ENCODE results near the gene TMEM53.

The TMEM53 gene

GRCh38 chr1:44637702-44638411 lies 36.4 kb downstream of the TMEM53 start:
- TF ChIP-seq ZFX (IDR thresholded peaks at IDR 0.05) (no peak), CTCF (conservative IDR thresholded peaks at IDR 0.05) (no peak)
- H3K27ac ChIP-seq, result no peak overlapping the region

GRCh38 chr1:44636688-44637598 lies 37.3 kb downstream of the TMEM53 start:
- TF ChIP-seq ZFX (IDR thresholded peaks at IDR 0.05) (no peak), CTCF (conservative IDR thresholded peaks at IDR 0.05) (no peak)
- H3K27ac ChIP-seq, result no peak overlapping the region

- no peak overlapping the region for H3K27ac ChIP-seq
Observed at GRCh38 chr1:44636083-44636687, 38.1 kb downstream of the TMEM53 start.

GRCh38 chr1:44635439-44635838 lies 38.8 kb downstream of the TMEM53 start:
- no peak overlapping the region for H3K27ac ChIP-seq
- TF ChIP-seq ZFX (IDR thresholded peaks at IDR 0.05), result no peak
- TF ChIP-seq CTCF (conservative IDR thresholded peaks at IDR 0.05), result no peak

More at GRCh38 chr1:44636083-44636687, 38.1 kb downstream of the TMEM53 start:
- no peak for TF ChIP-seq ZFX (IDR thresholded peaks at IDR 0.05)
- TF ChIP-seq CTCF (conservative IDR thresholded peaks at IDR 0.05), result no peak

GRCh38 chr1:44634606-44635189 lies 39.6 kb downstream of the TMEM53 start:
- no peak for TF ChIP-seq CTCF (conservative IDR thresholded peaks at IDR 0.05)
- TF ChIP-seq ZFX (IDR thresholded peaks at IDR 0.05), result no peak
- H3K27ac ChIP-seq, result no peak overlapping the region

- TF ChIP-seq CTCF (conservative IDR thresholded peaks at IDR 0.05) (no peak), ZFX (IDR thresholded peaks at IDR 0.05) (no peak)
- H3K27ac ChIP-seq, result peak overlapping the region; percentile 90
Observed at GRCh38 chr1:44632598-44632997, 41.7 kb downstream of the TMEM53 start.

Measured in C4-2B (cell line).